ENCODE measurements around the gene CARS2. TPM values are rescaled to one million over a fixed set of nuclear protein-coding genes. Genes with fewer than 3 reads are reported as not detected.
A peak's percentile ranks its signal among the peaks of the same experiment; 100 is the strongest.

Gene CARS2
- total and polyA plus RNA-seq, 2 of the 8 experiments (the other 6 are each of a cell fraction or from before 2014, with no cell fraction given): 47.7 to 55.9 TPM

DNA sequence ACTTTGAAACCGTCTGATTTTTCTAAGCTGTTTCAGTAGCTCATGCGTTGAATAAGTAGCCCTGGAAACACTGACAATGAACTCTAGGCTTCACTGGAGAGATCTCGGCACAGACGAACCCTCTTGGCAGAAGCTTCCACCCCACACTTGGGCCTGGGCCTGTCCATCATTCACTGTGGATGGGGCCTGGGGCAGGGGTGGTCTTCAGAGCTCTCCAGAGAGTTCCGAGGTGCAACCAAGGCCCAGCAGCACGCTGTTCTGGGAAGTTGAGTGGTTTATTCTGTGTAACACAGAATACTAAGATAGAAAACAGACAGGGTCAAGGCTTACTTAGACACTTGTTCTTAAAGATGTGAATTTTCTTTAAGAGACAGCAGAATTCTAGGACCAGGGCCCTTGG lies 68.6 kb downstream of the CARS2 start:
- no peaks in the 10 kb centered on the region for H3K9me3 ChIP-seq (ENCODE audit: insufficient read depth in 2 of 2, low read depth in 1 of 2, low read length in 1 of 2)
- no peak overlapping the region for H2BK5ac ChIP-seq (ENCODE audit: low read depth, low read length)
- H3K56ac ChIP-seq (replicated peaks; ENCODE audit: insufficient read length, low read depth, low read length): no peak overlapping the region
- H4K8ac ChIP-seq (ENCODE audit: extremely low read depth, insufficient read depth, low read length): no peak overlapping the region
- no peak overlapping the region for H2AFZ ChIP-seq (ENCODE audit: low read length)
- ChIA-PET CTCF (ENCODE audit: partially characterized antibody) (interaction anchor here (1.3 to 4.1 kb wide), 4 partner anchors 16 to 46 kb away, joined by 3 to 18 read pairs (median 4); no protein-coding TSS in a partner anchor), POLR2A (ENCODE audit: partially characterized antibody) (no interaction called here)
- no peak overlapping the region for H2BK12ac ChIP-seq (ENCODE audit: low read depth, low read length)
- no peak overlapping the region for H2BK20ac ChIP-seq (ENCODE audit: low read length)
- H2BK120ac ChIP-seq (replicated peaks; ENCODE audit: low read depth, low read length): no peak overlapping the region
- H3K4me3 ChIP-seq (ENCODE audit: extremely low read depth in 1 of 4, insufficient read depth in 2 of 4, low read depth in 3 of 4, low read length in 4 of 4): no peak overlapping the region
- peaks cover 0 to 3% of the 10 kb centered on the region in 2 experiments; a peak in 1 of 4 replicates for H3K79me2 ChIP-seq (ENCODE audit: control insufficient read depth in 1 of 2, insufficient read depth in 2 of 2, low read length in 2 of 2)
- no peak overlapping the region for H3K4me2 ChIP-seq (ENCODE audit: insufficient read depth in 1 of 2, low read depth in 2 of 2, low read length in 2 of 2)
- H4K5ac ChIP-seq (ENCODE audit: insufficient read length, low read depth, low read length): no peak overlapping the region
- H3K4ac ChIP-seq (replicated peaks; ENCODE audit: insufficient read length, low read depth, low read length): no peak overlapping the region
- no peak overlapping the region for H3K27ac ChIP-seq (ENCODE audit: low read depth, low read length)
- no peak overlapping the region for H2AK5ac ChIP-seq (ENCODE audit: low read depth, low read length)
- H3K9ac ChIP-seq (replicated peaks in 1 of 4; ENCODE audit: extremely low read depth in 1 of 4, low read depth in 3 of 4, low read length in 3 of 4): no peak overlapping the region
- H4K91ac ChIP-seq (replicated peaks; ENCODE audit: insufficient read length, low read length): no peak overlapping the region
- H3K4me1 ChIP-seq (replicated peaks in 1 of 4; ENCODE audit: control insufficient read depth in 3 of 4, insufficient read depth in 4 of 4, low read length in 3 of 4): no peaks in the 10 kb centered on the region
- H3K23ac ChIP-seq (ENCODE audit: insufficient read length): no peak overlapping the region
- peaks cover 7 to 28% of the 10 kb centered on the region in 2 experiments for H4K20me1 ChIP-seq (replicated peaks in 1 of 2; ENCODE audit: control insufficient read depth in 1 of 2, insufficient read depth in 2 of 2, low read length in 2 of 2)
- H3K14ac ChIP-seq (ENCODE audit: insufficient read length): no peak overlapping the region
- WGBS, 2 experiments (ENCODE audit: extremely low coverage in 1 of 2, insufficient coverage in 1 of 2, insufficient read length in 1 of 2, insufficient replicate concordance in 2 of 2, low coverage in 1 of 2, low lambda C conversion rate in 2 of 2, missing lambda C conversion rate in 1 of 2): 89% methylated on average over 6 of the region's 6 CpGs; no CpG with 5 or more reads in 1 of the 2 experiments
- H3K27me3 ChIP-seq (replicated peaks in 1 of 4; ENCODE audit: control insufficient read depth in 3 of 4, extremely low read depth in 1 of 4, insufficient read depth in 3 of 4, low read length in 3 of 4): no peaks in the 10 kb centered on the region
- H3K79me1 ChIP-seq (ENCODE audit: low read depth, low read length): peaks cover 5% of the 10 kb centered on the region; the same call in 1 of the 2 replicates
- H2BK15ac ChIP-seq (ENCODE audit: low read length): no peak overlapping the region
- H3K36me3 ChIP-seq (ENCODE audit: control insufficient read depth in 2 of 4, insufficient read depth in 4 of 4, low read length in 3 of 4): peaks cover 8 to 41% (median 34%) of the 10 kb centered on the region in 4 experiments; a peak in 7 of 8 replicates
- FAIRE-seq: no peak
- no peak overlapping the region for H3K18ac ChIP-seq (ENCODE audit: extremely low read depth, low read length)
- no peaks in the 10 kb centered on the region for H3K23me2 ChIP-seq (ENCODE audit: low read depth, low read length)
- peak in 1 of 2 experiments; percentile 33 for DNase-seq (ENCODE audit: low read depth in 1 of 2, low spot score in 2 of 2)
- no peak for TF ChIP-seq SAP30 (IDR thresholded peaks at IDR 0.05; ENCODE audit: insufficient read depth, insufficient replicate concordance, low read length)

Measured in H1 (cell line).